KMS-11 (cell line): ENCODE measurements around the gene CDH13.

Source experiments
- H2AFZ ChIP-seq: fragments of 200-600 bp; sonication (generic); 2 replicates; pipeline ENCODE4 v1.6.1; 2016; ENCODE audit warnings: antibody characterized with exemption, mixed run types, low read depth
- H3K27ac ChIP-seq: fragments of 200-600 bp; sonication (generic); 2 replicates; pipeline ENCODE4 v1.6.1; 2016; ENCODE audit warnings: mild to moderate bottlenecking, mixed run types
- H3K27me3 ChIP-seq: fragments of 200-600 bp; sonication (generic); 2 replicates; pipeline ENCODE4 v1.6.1; 2017; ENCODE audit warnings: mild to moderate bottlenecking, low read depth, mixed run types, moderate library complexity; ENCODE audit not compliant: insufficient read depth
- H3K36me3 ChIP-seq: fragments of 200-600 bp; sonication (generic); 2 replicates; pipeline ENCODE4 v1.6.1; 2017; ENCODE audit warnings: mild to moderate bottlenecking, mixed run types; ENCODE audit not compliant: insufficient read depth
- H3K4me1 ChIP-seq: fragments of 200-600 bp; sonication (generic); 2 replicates; pipeline ENCODE4 v1.6.1; 2016; ENCODE audit warnings: mild to moderate bottlenecking, low read depth, mixed run types; ENCODE audit not compliant: poor library complexity, severe bottlenecking
- H3K4me2 ChIP-seq: fragments of 200-600 bp; sonication (generic); 2 replicates; pipeline ENCODE4 v1.7.0; 2016; ENCODE audit warnings: mild to moderate bottlenecking, mixed run types
- H3K4me3 ChIP-seq: fragments of 200-600 bp; sonication (generic); IDR thresholded peaks from 2 replicates; pipeline ENCODE4 v1.6.1; 2017; ENCODE audit warnings: low read depth, low read length, mixed read lengths; ENCODE audit not compliant: insufficient read depth
- H3K79me2 ChIP-seq: fragments of 200-600 bp; sonication (generic); 2 replicates; pipeline ENCODE4 v1.6.1; 2016; ENCODE audit warnings: low read depth, mixed run types; ENCODE audit not compliant: insufficient read depth
- H3K9ac ChIP-seq: fragments of 200-600 bp; sonication (generic); 2 replicates; pipeline ENCODE4 v1.6.1; 2016; ENCODE audit warnings: mild to moderate bottlenecking, mixed run types
- H4K20me1 ChIP-seq: fragments of 200-600 bp; sonication (generic); 2 replicates; pipeline ENCODE4 v1.6.1; 2016; ENCODE audit warnings: mild to moderate bottlenecking, mixed run types; ENCODE audit not compliant: insufficient read depth
- TF ChIP-seq, protein P1 (sequence below): fragments of 200-600 bp; sonication (generic); conservative IDR thresholded peaks from 2 replicates; pipeline ENCODE4 v1.6.1; 2017; ENCODE audit warnings: low read depth, mild to moderate bottlenecking, antibody characterized with exemption, low read length, moderate library complexity, mixed read lengths

CDH13 gene

GRCh38 chr16:82773018-82773417 is 146.2 kb downstream of the CDH13 start:
- Histone ChIP-seq H3K4me1 (peaks cover 20% of the 10 kb centered on the region), H3K27ac (no peak overlapping the region), H3K4me3 (no peak overlapping the region), H3K9ac (no peak overlapping the region), H3K36me3 (no peaks in the 10 kb centered on the region), H2AFZ (no peak overlapping the region), H3K79me2 (no peaks in the 10 kb centered on the region), H4K20me1 (no peaks in the 10 kb centered on the region), H3K4me2 (peak overlapping the region; percentile 22; the same call in 1 of the 2 replicates), H3K27me3 (no peaks in the 10 kb centered on the region; the same call in 1 of the 2 replicates)
- TF ChIP-seq, protein P1, sequence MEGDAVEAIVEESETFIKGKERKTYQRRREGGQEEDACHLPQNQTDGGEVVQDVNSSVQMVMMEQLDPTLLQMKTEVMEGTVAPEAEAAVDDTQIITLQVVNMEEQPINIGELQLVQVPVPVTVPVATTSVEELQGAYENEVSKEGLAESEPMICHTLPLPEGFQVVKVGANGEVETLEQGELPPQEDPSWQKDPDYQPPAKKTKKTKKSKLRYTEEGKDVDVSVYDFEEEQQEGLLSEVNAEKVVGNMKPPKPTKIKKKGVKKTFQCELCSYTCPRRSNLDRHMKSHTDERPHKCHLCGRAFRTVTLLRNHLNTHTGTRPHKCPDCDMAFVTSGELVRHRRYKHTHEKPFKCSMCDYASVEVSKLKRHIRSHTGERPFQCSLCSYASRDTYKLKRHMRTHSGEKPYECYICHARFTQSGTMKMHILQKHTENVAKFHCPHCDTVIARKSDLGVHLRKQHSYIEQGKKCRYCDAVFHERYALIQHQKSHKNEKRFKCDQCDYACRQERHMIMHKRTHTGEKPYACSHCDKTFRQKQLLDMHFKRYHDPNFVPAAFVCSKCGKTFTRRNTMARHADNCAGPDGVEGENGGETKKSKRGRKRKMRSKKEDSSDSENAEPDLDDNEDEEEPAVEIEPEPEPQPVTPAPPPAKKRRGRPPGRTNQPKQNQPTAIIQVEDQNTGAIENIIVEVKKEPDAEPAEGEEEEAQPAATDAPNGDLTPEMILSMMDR, result no peak

GRCh38 chr16:82776470-82777146 is 149.8 kb downstream of the CDH13 start:
- no peak overlapping the region for H3K9ac ChIP-seq
- TF ChIP-seq, protein P1, result no peak
- H3K79me2 ChIP-seq, result no peaks in the 10 kb centered on the region
- H4K20me1 ChIP-seq, result no peaks in the 10 kb centered on the region
- no peak overlapping the region for H3K4me2 ChIP-seq
- H3K4me3 ChIP-seq, result no peak overlapping the region
- no peak overlapping the region for H3K27ac ChIP-seq
- no peaks in the 10 kb centered on the region for H3K36me3 ChIP-seq
- H3K27me3 ChIP-seq, result no peaks in the 10 kb centered on the region; the same call in 1 of the 2 replicates
- no peak overlapping the region for H2AFZ ChIP-seq
- H3K4me1 ChIP-seq, result peaks cover 20% of the 10 kb centered on the region

GRCh38 chr16:82782715-82783251 is 156.0 kb downstream of the CDH13 start:
- Histone ChIP-seq H3K4me3 (no peak overlapping the region), H4K20me1 (no peaks in the 10 kb centered on the region), H3K27me3 (no peaks in the 10 kb centered on the region), H3K4me2 (peak overlapping the region; percentile 56; the same call in 1 of the 2 replicates), H3K9ac (no peak overlapping the region), H2AFZ (no peak overlapping the region), H3K4me1 (peaks cover 31% of the 10 kb centered on the region), H3K79me2 (no peaks in the 10 kb centered on the region), H3K36me3 (no peaks in the 10 kb centered on the region), H3K27ac (no peak overlapping the region)
- TF ChIP-seq, protein P1, result no peak

GRCh38 chr16:82783933-82784572 is 157.3 kb downstream of the CDH13 start:
- Histone ChIP-seq H3K79me2 (no peaks in the 10 kb centered on the region), H3K9ac (no peak overlapping the region), H3K27me3 (no peaks in the 10 kb centered on the region), H3K4me2 (peak overlapping the region; percentile 56), H3K27ac (peak overlapping the region; percentile 7; the same call in 1 of the 2 replicates), H3K36me3 (no peaks in the 10 kb centered on the region), H4K20me1 (no peaks in the 10 kb centered on the region), H2AFZ (peak overlapping the region; percentile 44; the same call in 1 of the 2 replicates), H3K4me1 (peaks cover 31% of the 10 kb centered on the region), H3K4me3 (no peak overlapping the region)
- TF ChIP-seq, protein P1, result no peak
